ENCODE results near the gene MTR. TPM values are rescaled to one million over a fixed set of nuclear protein-coding genes. Genes with fewer than 3 reads are reported as not detected.

The MTR gene
- total RNA-seq, 1 experiment from 2014 or later: 14.2 TPM

DNA sequence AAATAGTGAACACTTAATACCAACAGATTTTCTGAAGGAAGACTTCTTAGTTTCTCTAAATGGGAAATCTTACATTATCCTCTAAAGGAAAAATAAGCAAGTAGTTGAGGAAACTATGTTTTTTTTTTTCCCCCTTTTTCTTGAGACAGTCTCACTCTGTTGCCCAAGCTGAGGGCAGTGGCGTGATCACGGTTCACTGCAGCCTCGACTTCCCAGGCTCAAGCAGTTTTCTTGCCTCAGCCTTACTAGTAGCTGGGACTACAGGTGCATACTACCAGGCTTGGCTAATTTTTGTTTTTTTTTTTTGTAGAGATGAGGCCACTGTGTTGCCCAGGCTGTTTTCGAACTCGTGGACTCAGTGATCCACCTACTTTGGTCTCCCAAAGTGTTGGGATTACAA lies 3.9 kb downstream of the MTR start:
- H3K4me1 ChIP-seq (ENCODE audit: insufficient read depth, low read length): no peaks in the 10 kb centered on the region
- no TSS peak for BruUV-seq (replicated peaks)
- TF ChIP-seq EZH2phosphoT487 (IDR thresholded peaks at IDR 0.05; ENCODE audit: borderline replicate concordance, low read length) (no peak), EZH2 (IDR thresholded peaks at IDR 0.05; ENCODE audit: low read length, unreplicated experiment) (no peak)
- TF ChIP-seq, protein P1, sequence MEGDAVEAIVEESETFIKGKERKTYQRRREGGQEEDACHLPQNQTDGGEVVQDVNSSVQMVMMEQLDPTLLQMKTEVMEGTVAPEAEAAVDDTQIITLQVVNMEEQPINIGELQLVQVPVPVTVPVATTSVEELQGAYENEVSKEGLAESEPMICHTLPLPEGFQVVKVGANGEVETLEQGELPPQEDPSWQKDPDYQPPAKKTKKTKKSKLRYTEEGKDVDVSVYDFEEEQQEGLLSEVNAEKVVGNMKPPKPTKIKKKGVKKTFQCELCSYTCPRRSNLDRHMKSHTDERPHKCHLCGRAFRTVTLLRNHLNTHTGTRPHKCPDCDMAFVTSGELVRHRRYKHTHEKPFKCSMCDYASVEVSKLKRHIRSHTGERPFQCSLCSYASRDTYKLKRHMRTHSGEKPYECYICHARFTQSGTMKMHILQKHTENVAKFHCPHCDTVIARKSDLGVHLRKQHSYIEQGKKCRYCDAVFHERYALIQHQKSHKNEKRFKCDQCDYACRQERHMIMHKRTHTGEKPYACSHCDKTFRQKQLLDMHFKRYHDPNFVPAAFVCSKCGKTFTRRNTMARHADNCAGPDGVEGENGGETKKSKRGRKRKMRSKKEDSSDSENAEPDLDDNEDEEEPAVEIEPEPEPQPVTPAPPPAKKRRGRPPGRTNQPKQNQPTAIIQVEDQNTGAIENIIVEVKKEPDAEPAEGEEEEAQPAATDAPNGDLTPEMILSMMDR (conservative IDR thresholded peaks at IDR 0.05; ENCODE audit: low read depth, low read length): no peak
- no peaks in the 10 kb centered on the region for H3F3A ChIP-seq (ENCODE audit: low read length, unreplicated experiment)
- no peak overlapping the region for H2AFZ ChIP-seq (ENCODE audit: low read length)
- DNase-seq (no peak), ATAC-seq (no peak)
- CTCF ChIA-PET: no interaction called here
- peaks cover 70% of the 10 kb centered on the region for H3K79me2 ChIP-seq (ENCODE audit: low read length)
- POLR2A ChIA-PET (ENCODE audit: unreplicated experiment): interaction anchor here (0.6 kb wide), 1 partner anchor 111 kb away, joined by 3 read pairs; no protein-coding TSS in a partner anchor
- no peak overlapping the region for H3K9ac ChIP-seq (ENCODE audit: low read length)
- H3K9me2 ChIP-seq (replicated peaks; ENCODE audit: low read length): no peaks in the 10 kb centered on the region
- intact Hi-C loops (cut with micrococcal nuclease): no loop called here
- no peak overlapping the region for H3K27ac ChIP-seq (ENCODE audit: low read length)
- H3K4me2 ChIP-seq (ENCODE audit: low read length): no peak overlapping the region
- H3K4me3 ChIP-seq (ENCODE audit: low read length): no peak overlapping the region
- H3K9me3 ChIP-seq (ENCODE audit: low read length): no peaks in the 10 kb centered on the region
- no peaks in the 10 kb centered on the region for H3K27me3 ChIP-seq (ENCODE audit: low read length)
- peaks cover 4% of the 10 kb centered on the region; the same call in 1 of the 2 replicates for H4K20me1 ChIP-seq (ENCODE audit: low read length)
- no peaks in the 10 kb centered on the region for H3K36me3 ChIP-seq (ENCODE audit: low read depth, low read length)

DNA sequence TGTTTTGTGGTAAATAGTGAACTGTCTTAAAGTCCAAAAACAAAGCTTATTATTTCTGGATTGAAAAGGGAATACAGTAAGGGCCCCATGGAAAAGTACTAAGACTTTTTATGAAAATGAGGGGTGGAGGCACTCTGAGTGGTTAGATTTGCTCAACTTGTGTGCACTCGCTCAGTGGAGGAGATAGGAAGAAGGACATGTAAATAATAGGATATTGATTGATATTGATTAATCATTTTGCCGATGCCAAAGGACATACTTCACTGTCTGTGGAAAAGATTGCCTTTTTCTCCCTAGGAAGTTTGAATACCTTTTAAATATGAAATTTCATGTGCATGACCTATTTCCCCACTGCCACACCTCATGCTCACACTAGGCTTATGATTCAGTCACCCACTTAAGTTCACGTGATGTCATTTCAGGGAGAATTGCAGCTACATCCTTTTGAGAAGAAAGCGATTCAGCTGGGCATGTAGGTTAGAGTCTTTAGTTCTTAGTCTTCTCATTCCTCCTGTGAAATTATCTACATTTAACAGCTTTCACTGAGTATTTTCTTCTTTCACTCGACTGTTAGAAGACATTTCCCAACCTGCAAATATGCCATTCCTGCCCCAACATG lies 5.0 kb downstream of the MTR start:
- no peaks in the 10 kb centered on the region for H3K27me3 ChIP-seq (ENCODE audit: low read length)
- no peaks in the 10 kb centered on the region for H3K36me3 ChIP-seq (ENCODE audit: low read depth, low read length)
- H3K9me2 ChIP-seq (replicated peaks; ENCODE audit: low read length): no peaks in the 10 kb centered on the region
- POLR2A ChIA-PET (ENCODE audit: unreplicated experiment): no interaction called here
- ATAC-seq: no peak
- CTCF ChIA-PET: no interaction called here
- H3K4me2 ChIP-seq (ENCODE audit: low read length): no peak overlapping the region
- intact Hi-C loops (cut with micrococcal nuclease): no loop called here
- peaks cover 70% of the 10 kb centered on the region for H3K79me2 ChIP-seq (ENCODE audit: low read length)
- H3F3A ChIP-seq (ENCODE audit: low read length, unreplicated experiment): no peaks in the 10 kb centered on the region
- no peak overlapping the region for H3K4me3 ChIP-seq (ENCODE audit: low read length)
- H3K27ac ChIP-seq (ENCODE audit: low read length): no peak overlapping the region
- H4K20me1 ChIP-seq (ENCODE audit: low read length): peaks cover 4% of the 10 kb centered on the region; the same call in 1 of the 2 replicates
- no peaks in the 10 kb centered on the region for H3K4me1 ChIP-seq (ENCODE audit: insufficient read depth, low read length)
- H3K9ac ChIP-seq (ENCODE audit: low read length): no peak overlapping the region
- H2AFZ ChIP-seq (ENCODE audit: low read length): no peak overlapping the region
- no TSS peak for BruUV-seq (replicated peaks)
- H3K9me3 ChIP-seq (ENCODE audit: low read length): no peaks in the 10 kb centered on the region
- TF ChIP-seq EZH2phosphoT487 (IDR thresholded peaks at IDR 0.05; ENCODE audit: borderline replicate concordance, low read length): no peak
- TF ChIP-seq, protein P1 (conservative IDR thresholded peaks at IDR 0.05; ENCODE audit: low read depth, low read length): no peak
- TF ChIP-seq EZH2 (IDR thresholded peaks at IDR 0.05; ENCODE audit: low read length, unreplicated experiment): no peak
- no peak for DNase-seq

DNA sequence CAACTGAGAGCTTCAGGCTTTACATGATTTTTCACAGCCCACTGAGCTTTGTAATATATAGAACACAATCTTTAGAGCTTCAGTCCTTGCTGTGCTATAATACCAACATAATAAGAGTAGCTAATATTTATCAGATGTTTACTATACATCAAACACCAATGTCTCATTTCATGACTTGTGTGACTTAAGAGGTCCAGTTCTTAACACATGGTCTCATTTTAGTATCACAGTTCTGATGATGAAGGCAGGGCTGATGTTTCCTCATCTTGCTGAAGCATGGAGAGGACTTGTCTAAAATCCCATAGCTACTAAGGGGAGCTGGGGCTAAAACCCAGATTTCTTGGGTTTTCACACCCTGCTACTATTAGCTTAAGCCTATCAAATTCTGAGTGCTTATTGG lies 5.5 kb downstream of the MTR start:
- H3K4me3 ChIP-seq (ENCODE audit: low read length): no peak overlapping the region
- TF ChIP-seq EZH2 (IDR thresholded peaks at IDR 0.05; ENCODE audit: low read length, unreplicated experiment) (no peak), EZH2phosphoT487 (IDR thresholded peaks at IDR 0.05; ENCODE audit: borderline replicate concordance, low read length) (no peak)
- TF ChIP-seq, protein P1 (conservative IDR thresholded peaks at IDR 0.05; ENCODE audit: low read depth, low read length): no peak
- no TSS peak for BruUV-seq (replicated peaks)
- no peaks in the 10 kb centered on the region for H3K9me3 ChIP-seq (ENCODE audit: low read length)
- no peaks in the 10 kb centered on the region for H3K27me3 ChIP-seq (ENCODE audit: low read length)
- no peak for ATAC-seq
- H3K27ac ChIP-seq (ENCODE audit: low read length): no peak overlapping the region
- ChIA-PET POLR2A (ENCODE audit: unreplicated experiment) (no interaction called here), CTCF (no interaction called here)
- no peaks in the 10 kb centered on the region for H3K4me1 ChIP-seq (ENCODE audit: insufficient read depth, low read length)
- no peak overlapping the region for H3K9ac ChIP-seq (ENCODE audit: low read length)
- H3K9me2 ChIP-seq (replicated peaks; ENCODE audit: low read length): no peaks in the 10 kb centered on the region
- peaks cover 4% of the 10 kb centered on the region; the same call in 1 of the 2 replicates for H4K20me1 ChIP-seq (ENCODE audit: low read length)
- intact Hi-C loops (cut with micrococcal nuclease): no loop called here
- H3F3A ChIP-seq (ENCODE audit: low read length, unreplicated experiment): no peaks in the 10 kb centered on the region
- H3K79me2 ChIP-seq (ENCODE audit: low read length): peaks cover 66% of the 10 kb centered on the region
- no peak overlapping the region for H2AFZ ChIP-seq (ENCODE audit: low read length)
- H3K36me3 ChIP-seq (ENCODE audit: low read depth, low read length): no peaks in the 10 kb centered on the region
- no peak overlapping the region for H3K4me2 ChIP-seq (ENCODE audit: low read length)
- DNase-seq: no peak
